AG08396 (cell line): ENCODE results near the gene GTPBP3.
"Not testable (repeated sequence)": the region's sequence is repeated elsewhere in the genome, so short reads cannot be mapped to it uniquely, and the experiment has no call there.

Source experiments
- DNase-seq: peaks from one replicate; pipeline ENCODE4 v3.0.0; 2012; ENCODE audit warnings: low spot score, mixed read lengths

GTPBP3 gene

GRCh38 chr19:17341386-17341785 is 4.0 kb downstream of the GTPBP3 start:
- DNase-seq, result no peak

GRCh38 chr19:17341845-17342244 is 4.5 kb downstream of the GTPBP3 start:
- DNase-seq, result no peak

GRCh38 chr19:17346109-17346671 is 8.8 kb downstream of the GTPBP3 start:
- peak; percentile 86 for DNase-seq

DNA sequence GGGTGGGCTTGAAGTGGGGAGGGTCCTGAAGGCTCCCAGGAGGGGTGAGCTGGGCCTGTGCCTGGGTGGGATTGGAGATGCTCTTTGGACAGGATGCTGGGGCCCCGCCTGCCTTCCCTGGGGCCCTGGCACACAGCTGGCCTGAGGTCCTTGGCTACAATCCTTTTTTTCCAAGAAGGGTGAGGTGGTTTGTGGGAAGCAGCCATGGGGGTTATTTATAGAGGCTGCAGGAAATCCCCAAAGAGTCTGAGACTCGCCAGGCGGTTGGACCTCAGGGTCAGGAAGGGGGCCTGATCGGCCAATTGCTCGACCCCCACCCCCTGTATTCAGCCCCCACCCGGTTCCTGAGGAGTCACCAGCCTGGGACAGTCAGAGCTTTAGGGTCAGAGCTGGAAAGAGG is 10.0 kb downstream of the GTPBP3 start:
- DNase-seq, result no peak

DNA sequence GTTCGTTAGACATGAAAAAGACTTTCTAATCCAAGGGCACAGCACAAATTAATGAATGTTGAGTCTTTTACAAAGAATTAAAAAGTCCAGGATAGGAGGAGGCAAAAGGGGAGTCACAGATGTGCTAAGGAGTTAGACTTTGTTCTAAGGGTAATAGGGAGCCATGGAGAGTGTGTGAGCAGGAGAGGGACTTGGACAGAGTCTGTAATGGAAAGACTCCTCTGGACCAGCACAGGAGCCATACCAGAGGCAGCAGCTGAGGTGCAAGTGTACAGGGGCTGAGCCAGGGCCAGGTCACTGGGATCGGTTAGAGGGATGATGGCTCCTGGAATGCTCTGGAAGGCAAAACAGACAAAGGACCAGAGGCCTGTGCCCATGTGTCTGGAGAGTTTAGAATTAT is 10.5 kb downstream of the GTPBP3 start:
- DNase-seq, result no peak

GRCh38 chr19:17348700-17349099 is 11.3 kb downstream of the GTPBP3 start:
- no peak for DNase-seq

DNA sequence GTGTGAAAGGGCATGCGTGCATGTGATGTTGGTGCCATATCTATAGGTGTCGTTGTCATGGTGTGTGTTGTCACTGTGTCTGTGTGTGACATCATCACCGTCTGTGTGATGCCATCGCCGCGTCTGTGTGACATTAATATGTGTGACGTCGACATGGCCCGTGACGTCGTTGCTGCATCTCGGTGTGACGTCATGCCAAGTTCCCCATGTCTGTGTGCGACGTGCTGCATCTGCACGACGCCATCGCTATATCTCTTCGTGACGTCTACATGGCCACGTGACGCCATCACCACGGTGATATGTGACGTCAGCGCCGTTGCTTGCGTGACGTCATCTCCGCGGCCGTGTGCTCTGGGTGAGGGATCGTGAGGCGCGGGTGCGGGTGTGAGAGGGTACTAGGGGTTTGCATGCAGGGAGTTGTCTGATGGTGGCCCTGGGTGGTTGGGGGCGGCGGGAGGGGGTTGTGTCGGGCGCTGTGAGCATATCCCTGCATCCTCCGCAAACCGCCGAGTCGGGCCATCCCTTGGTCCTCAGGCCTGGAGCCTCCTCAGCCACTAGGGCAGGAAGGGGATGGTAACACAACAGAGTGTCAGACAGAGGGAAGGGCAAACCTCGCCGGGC is 14.6 kb downstream of the GTPBP3 start:
- no peak for DNase-seq

DNA sequence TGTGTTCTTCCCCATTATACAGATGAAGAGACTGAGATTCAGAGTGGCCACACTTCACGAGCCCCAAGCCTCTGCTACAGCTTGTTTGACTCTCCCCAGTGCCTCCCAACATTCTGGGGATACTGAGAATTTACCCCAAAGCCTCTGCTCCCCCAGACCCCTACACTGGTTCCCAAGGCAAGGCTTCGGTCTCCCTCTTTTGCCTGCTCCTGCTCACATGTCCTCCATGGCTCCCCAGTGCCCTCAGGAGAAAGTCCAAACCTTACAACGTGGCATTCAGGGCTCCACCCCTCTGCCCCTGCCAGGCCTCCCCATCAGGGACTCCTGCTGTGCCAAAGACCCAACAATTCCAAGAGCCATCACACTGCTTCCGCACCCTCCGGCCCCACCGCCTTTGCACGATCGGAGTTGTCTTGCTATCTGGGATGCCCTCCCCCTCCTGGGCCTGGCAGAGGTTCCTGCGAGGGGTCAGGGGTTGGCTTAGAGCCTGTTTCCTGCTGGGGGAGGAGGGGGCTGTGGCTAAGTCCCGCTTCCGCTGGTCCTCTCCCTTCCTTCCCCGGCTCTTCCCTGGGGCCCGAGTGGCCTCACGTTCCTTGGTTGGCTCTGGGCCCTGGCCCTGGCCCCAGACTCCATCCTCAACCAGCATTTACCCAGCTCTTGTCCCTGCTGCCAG is 15.4 kb downstream of the GTPBP3 start:
- DNase-seq, result no peak

DNA sequence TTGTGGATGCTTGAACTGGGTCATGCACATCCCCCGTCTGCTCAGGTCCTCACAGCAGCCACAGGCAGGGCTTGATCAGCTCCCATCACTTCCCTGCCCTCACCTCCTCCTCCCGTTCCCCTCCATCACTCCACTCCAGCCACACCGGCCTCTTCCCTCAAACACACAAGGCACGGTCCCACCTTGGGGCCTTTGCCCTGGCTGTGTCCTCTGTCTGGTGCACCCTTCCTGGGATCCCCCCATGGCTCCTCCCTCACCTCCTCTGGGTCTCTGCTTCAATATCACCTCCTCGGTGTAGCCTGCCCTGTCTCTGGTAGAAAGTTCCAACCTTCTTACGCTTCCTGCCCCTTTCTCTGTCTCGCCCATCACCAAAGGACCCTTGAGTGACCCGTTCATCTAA is 16.0 kb downstream of the GTPBP3 start:
- DNase-seq, result no peak

DNA sequence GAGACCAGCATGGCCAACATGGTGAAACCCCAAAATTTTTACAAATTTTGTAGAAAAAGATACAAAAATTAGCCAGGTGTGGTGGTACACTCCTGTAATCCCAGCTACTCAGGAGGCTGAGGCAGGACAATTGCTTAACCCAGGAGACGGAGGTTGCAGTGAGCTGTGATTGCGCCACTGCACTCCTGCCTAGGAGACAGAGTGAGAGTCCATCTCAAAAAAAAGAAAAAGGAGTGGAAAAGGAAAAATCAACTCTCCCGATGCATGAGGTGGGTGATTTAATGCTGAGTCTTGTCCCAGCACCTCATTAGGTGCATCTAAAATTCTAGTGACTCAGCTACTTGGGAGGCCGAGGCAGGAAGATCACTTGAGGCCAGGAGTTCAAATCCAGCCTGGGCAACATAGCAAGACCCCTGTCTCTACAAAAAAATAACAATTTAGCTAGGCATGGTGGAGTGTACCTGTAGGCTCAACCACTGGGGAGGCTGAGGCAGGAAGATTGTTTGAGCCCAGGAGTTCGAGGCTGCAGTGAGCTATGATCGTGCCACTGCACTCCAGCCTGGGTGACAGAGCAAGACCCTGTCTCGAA is 19.8 kb downstream of the GTPBP3 start:
- no peak for DNase-seq

GRCh38 chr19:17357724-17358123 is 20.4 kb downstream of the GTPBP3 start:
- no peak for DNase-seq

GRCh38 chr19:17358395-17358794 is 21.0 kb downstream of the GTPBP3 start:
- DNase-seq, result no peak

- DNase-seq, result no peak
These were observed 22.8 kb downstream of the GTPBP3 start for GRCh38 chr19:17359905-17360800.

- DNase-seq, result not testable (repeated sequence)
These were observed 26.7 kb downstream of the GTPBP3 start for GRCh38 chr19:17363852-17364605.

DNA sequence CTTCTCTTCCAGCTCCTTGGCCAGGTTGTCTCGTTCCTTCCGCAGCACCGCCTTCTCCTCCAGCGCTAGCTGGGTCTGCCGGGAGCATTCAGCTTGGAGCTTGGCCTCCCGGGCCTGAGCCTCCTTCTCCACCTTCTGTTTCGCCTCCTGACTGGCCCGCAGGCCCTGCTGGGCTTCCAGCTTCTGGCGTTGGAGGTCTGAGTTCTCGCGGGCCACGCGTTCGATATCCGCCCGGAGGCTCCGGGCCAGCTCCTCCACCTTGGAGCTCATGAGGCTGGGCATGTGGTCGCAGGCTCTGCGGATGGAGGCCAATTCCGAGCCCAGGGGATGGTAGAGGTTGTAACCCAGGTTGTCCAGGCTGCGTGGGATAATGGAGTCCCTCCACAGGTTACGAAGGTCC is 28.0 kb downstream of the GTPBP3 start:
- no peak for DNase-seq

DNA sequence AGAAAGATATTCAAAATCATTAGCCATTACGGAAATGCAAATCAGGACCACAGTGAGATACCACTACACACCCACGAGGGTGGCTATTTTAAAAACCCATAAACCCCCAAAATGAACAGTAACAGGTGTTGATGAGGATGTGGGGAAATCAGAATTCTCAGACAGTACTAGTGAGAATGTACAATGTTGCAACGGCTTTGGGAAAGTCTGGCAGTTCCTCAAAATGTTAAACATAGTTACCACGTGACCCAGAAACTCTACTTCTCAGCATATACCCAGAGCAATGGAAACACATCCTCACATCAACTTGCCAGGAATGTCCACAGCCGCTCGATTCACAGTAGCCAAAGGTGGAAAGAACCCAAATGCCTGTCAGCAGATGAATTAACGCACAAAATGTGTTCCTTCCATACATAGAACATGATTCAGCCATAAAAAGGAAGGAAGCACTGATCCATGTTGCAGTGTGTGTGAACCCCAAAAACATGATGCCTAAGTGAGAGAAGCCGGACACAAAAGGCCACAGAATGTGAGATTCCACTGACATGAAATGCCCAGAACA is 32.8 kb downstream of the GTPBP3 start:
- no peak for DNase-seq

GRCh38 chr19:17376935-17377600 is 39.7 kb downstream of the GTPBP3 start, which contains the start of gene PLVAP:
Gene PLVAP (minus strand): TSS chr19:17377342. CDS start chr19:17377288, 54 bp downstream.
- no peak for DNase-seq

GRCh38 chr19:17378271-17378670 is 40.9 kb downstream of the GTPBP3 start:
- no peak for DNase-seq

GRCh38 chr19:17379221-17379631 is 41.9 kb downstream of the GTPBP3 start:
- no peak for DNase-seq

DNA sequence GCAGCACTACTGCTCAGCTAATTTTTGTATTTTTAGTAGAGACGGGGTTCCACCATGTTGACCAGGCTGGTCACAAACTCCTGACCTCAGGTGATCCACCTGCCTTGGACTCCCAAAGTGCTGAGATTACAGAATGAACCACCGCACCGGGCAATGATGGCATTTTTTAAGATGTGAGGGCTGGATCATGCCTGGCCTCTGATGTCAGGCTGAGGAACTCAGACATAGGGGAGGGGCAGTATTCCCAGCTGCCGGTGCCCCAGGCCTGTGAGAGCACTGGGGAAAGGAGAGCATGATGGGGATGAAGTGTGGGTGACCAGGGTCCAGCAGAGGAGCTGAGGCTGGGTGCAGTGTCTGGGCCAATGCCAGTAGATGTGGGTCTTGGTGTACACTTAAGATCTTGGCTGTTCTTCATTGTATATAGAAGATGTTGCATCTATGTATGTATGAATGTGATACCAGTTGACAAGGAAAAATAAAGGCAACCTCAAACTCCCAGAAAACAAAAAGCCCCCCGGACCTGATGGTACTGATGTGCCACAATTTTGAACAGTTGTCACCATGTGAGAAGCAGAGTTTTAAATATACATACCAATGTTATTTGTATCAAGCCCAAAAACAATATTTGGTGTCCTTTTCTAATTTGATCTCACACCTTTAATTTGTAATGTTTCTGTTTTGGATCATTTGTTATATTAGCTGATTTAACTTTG is 43.2 kb downstream of the GTPBP3 start:
- no peak for DNase-seq
